Measurements from ENCODE around the gene TOB2. TPM values are rescaled to one million over a fixed set of nuclear protein-coding genes. Genes with fewer than 3 reads are reported as not detected.

Gene TOB2
- 13.9 and 16.5 TPM in 2 replicates for total RNA-seq

GRCh38 chr22:41446639-41447434 is at the start of gene TOB2:
TSS of gene TOB2 (minus strand) at chr22:41446801. CDS start at chr22:41437345, 9,456 bp downstream.

GRCh38 chr22:41468381-41469217 is 22.0 kb upstream of the TOB2 start, which contains the start of the genes ACO2 and PHF5A:
TSS of gene ACO2 (plus strand) at chr22:41469117. CDS start at chr22:41469147, 30 bp downstream.
TSS of gene PHF5A (minus strand) at chr22:41468692. CDS start at chr22:41468653, 39 bp downstream.

Other genes starting within 250 kb of the TOB2 start
- 22.6 and 27.8 TPM in 2 replicates for gene L3MBTL2, start 241.5 kb downstream of the TOB2 start, total RNA-seq
- 0.28 and 1.1 TPM in 2 replicates for gene CHADL, start 205.9 kb downstream of the TOB2 start, total RNA-seq
- 81.8 and 106 TPM in 2 replicates for gene RANGAP1, start 160.6 kb downstream of the TOB2 start, total RNA-seq
- gene ZC3H7B, start 145.3 kb downstream of the TOB2 start, total RNA-seq: 50.9 and 73.5 TPM in 2 replicates
- gene TEF, start 64.9 kb downstream of the TOB2 start, total RNA-seq: 2.0 and 4.1 TPM in 2 replicates
- 74.2 and 84.1 TPM in 2 replicates for gene PHF5A, start 21.9 kb upstream of the TOB2 start, total RNA-seq
- 73.3 and 73.9 TPM in 2 replicates for gene ACO2, start 22.3 kb upstream of the TOB2 start, total RNA-seq
- 20.0 and 20.7 TPM in 2 replicates for gene POLR3H, start 97.7 kb upstream of the TOB2 start, total RNA-seq
- gene CSDC2, start 114.2 kb upstream of the TOB2 start, total RNA-seq: not detected in 2 replicates
- 2.5 and 6.0 TPM in 2 replicates for gene PMM1, start 143.0 kb upstream of the TOB2 start, total RNA-seq
- gene DESI1, start 174.2 kb upstream of the TOB2 start, total RNA-seq: 16.6 and 21.2 TPM in 2 replicates
- 329 and 387 TPM in 2 replicates for gene XRCC6, start 174.5 kb upstream of the TOB2 start, total RNA-seq
- gene SNU13, start 242.1 kb upstream of the TOB2 start, total RNA-seq: 86.8 and 90.6 TPM in 2 replicates

Measured in endothelial cell of coronary artery (primary cell).